Muscle of leg (tissue), 11 donors: ENCODE data around the gene CSRP3. TPM values are rescaled to one million over a fixed set of nuclear protein-coding genes. Genes with fewer than 3 reads are reported as not detected.

Experiments used
- DNase-seq: peaks from one replicate; pipeline ENCODE4 v3.0.0; 2013
- H3K27ac ChIP-seq: one replicate; pipeline ENCODE4 v1.5.1; 2013; ENCODE audit warnings: mild to moderate bottlenecking, low read length, control low read depth
- H3K27me3 ChIP-seq: one replicate; pipeline ENCODE4 v1.6.1; 2013; ENCODE audit warnings: low read length; ENCODE audit not compliant: control insufficient read depth, insufficient read depth
- H3K36me3 ChIP-seq: one replicate; pipeline ENCODE4 v1.6.1; 2013; ENCODE audit warnings: low read length; ENCODE audit not compliant: control insufficient read depth, insufficient read depth
- H3K4me1 ChIP-seq: one replicate; pipeline ENCODE4 v1.6.1; 2013; ENCODE audit warnings: low read length; ENCODE audit not compliant: control insufficient read depth, insufficient read depth
- H3K4me3 ChIP-seq: one replicate; pipeline ENCODE4 v1.5.1; 2013; ENCODE audit warnings: low read length, control low read depth
- H3K9me3 ChIP-seq: replicated peaks from 2 replicates; pipeline ENCODE4 v1.6.1; 2013; ENCODE audit warnings: low read depth, low read length; ENCODE audit not compliant: control insufficient read depth
- WGBS: methylation state at CpG from one replicate; pipeline ENCODE4 v1.1.5; 2013; ENCODE audit warnings: missing lambda C conversion rate; ENCODE audit not compliant: insufficient coverage; 5-methylcytosine and 5-hydroxymethylcytosine counted together
- polyA plus RNA-seq, 8 donors: library from polyadenylated mRNA; unstranded; fragments of 120-200 nt; gene quantifications; one replicate each; pipeline versions ENCODE4 v1.2.1 to v1.2.3, GENCODE V29; 2013; ENCODE audit warnings: inconsistent platforms in 1 of 8, low replicate concordance in 1 of 8; ENCODE audit not compliant: insufficient read length in 8 of 8, insufficient read depth in 1 of 8
- total RNA-seq: library from RNA; stranded (reverse); fragments of 120-200 nt; gene quantifications from one replicate; pipeline ENCODE4 v1.2.4, GENCODE V29; 2013

Gene CSRP3
- total and polyA plus RNA-seq, 9 donors: 412 to 714 (median 612) TPM

- Histone ChIP-seq H3K4me1 (peaks cover 11% of the 10 kb centered on the region), H3K9me3 (no peaks in the 10 kb centered on the region), H3K4me3 (no peak overlapping the region), H3K27me3 (no peaks in the 10 kb centered on the region), H3K27ac (peak overlapping the region; percentile 73), H3K36me3 (peaks cover 49% of the 10 kb centered on the region)
- peak; percentile 51 for DNase-seq
- WGBS: no CpG with 5 or more reads among the region's 3 CpGs
Measured at GRCh38 chr11:19228968-19229367, 27.2 kb upstream of the CSRP3 start.

- peaks cover 11% of the 10 kb centered on the region for H3K4me1 ChIP-seq
- DNase-seq: no peak
- peaks cover 3% of the 10 kb centered on the region for H3K9me3 ChIP-seq
- no peak overlapping the region for H3K27ac ChIP-seq
- H3K4me3 ChIP-seq: no peak overlapping the region
- WGBS: no CpG with 5 or more reads among the region's 6 CpGs
- no peaks in the 10 kb centered on the region for H3K27me3 ChIP-seq
- H3K36me3 ChIP-seq: peaks cover 46% of the 10 kb centered on the region
Measured at GRCh38 chr11:19226378-19227195, 24.8 kb upstream of the CSRP3 start.

- 33% methylated on average over 1 of the region's 3 CpGs for WGBS
- peaks cover 14% of the 10 kb centered on the region for H3K4me1 ChIP-seq
- peaks cover 36% of the 10 kb centered on the region for H3K36me3 ChIP-seq
- H3K4me3 ChIP-seq: no peak overlapping the region
- H3K27me3 ChIP-seq: no peaks in the 10 kb centered on the region
- no peak for DNase-seq
- H3K9me3 ChIP-seq: peaks cover 3% of the 10 kb centered on the region
- no peak overlapping the region for H3K27ac ChIP-seq
Measured at GRCh38 chr11:19225581-19225980, 23.8 kb upstream of the CSRP3 start.

- WGBS: 56% methylated on average over 6 of the region's 6 CpGs
- DNase-seq: no peak
Measured at GRCh38 chr11:19225123-19225522, 23.3 kb upstream of the CSRP3 start.

GRCh38 chr11:19220903-19221724, 19.3 kb upstream of the CSRP3 start:
- WGBS: 61% methylated on average over 2 of the region's 3 CpGs
- peak overlapping the region; percentile 38 for H3K27ac ChIP-seq

More at GRCh38 chr11:19225123-19225522, 23.3 kb upstream of the CSRP3 start:
- Histone ChIP-seq H3K27ac (no peak overlapping the region), H3K4me1 (peaks cover 14% of the 10 kb centered on the region), H3K4me3 (no peak overlapping the region), H3K36me3 (peaks cover 34% of the 10 kb centered on the region), H3K27me3 (no peaks in the 10 kb centered on the region), H3K9me3 (peaks cover 3% of the 10 kb centered on the region)

GRCh38 chr11:19218786-19219460, 17.1 kb upstream of the CSRP3 start:
- peak overlapping the region; percentile 94 for H3K27ac ChIP-seq
- WGBS: 72% methylated on average over 9 of the region's 15 CpGs
- DNase-seq: peak; percentile 92
- peak overlapping the region; percentile 0 for H3K4me3 ChIP-seq
- H3K27me3 ChIP-seq: no peaks in the 10 kb centered on the region
- peaks cover 3% of the 10 kb centered on the region for H3K9me3 ChIP-seq
- peaks cover 10% of the 10 kb centered on the region for H3K36me3 ChIP-seq
- peaks cover 20% of the 10 kb centered on the region for H3K4me1 ChIP-seq

More at GRCh38 chr11:19220903-19221724, 19.3 kb upstream of the CSRP3 start:
- Histone ChIP-seq H3K9me3 (peaks cover 3% of the 10 kb centered on the region), H3K36me3 (peaks cover 23% of the 10 kb centered on the region), H3K4me1 (peaks cover 22% of the 10 kb centered on the region), H3K4me3 (no peak overlapping the region), H3K27me3 (no peaks in the 10 kb centered on the region)
- no peak for DNase-seq

GRCh38 chr11:19218216-19218615, 16.4 kb upstream of the CSRP3 start:
- H3K4me3 ChIP-seq: peak overlapping the region; percentile 0
- H3K36me3 ChIP-seq: peaks cover 4% of the 10 kb centered on the region
- WGBS: 65% methylated on average over 2 of the region's 3 CpGs
- H3K27me3 ChIP-seq: no peaks in the 10 kb centered on the region
- H3K27ac ChIP-seq: peak overlapping the region; percentile 94
- peaks cover 3% of the 10 kb centered on the region for H3K9me3 ChIP-seq
- peaks cover 20% of the 10 kb centered on the region for H3K4me1 ChIP-seq
- DNase-seq: peak; percentile 40

- Histone ChIP-seq H3K9me3 (no peaks in the 10 kb centered on the region), H3K27ac (no peak overlapping the region), H3K4me1 (peaks cover 20% of the 10 kb centered on the region), H3K4me3 (no peak overlapping the region), H3K27me3 (no peaks in the 10 kb centered on the region), H3K36me3 (no peaks in the 10 kb centered on the region)
- WGBS: 88% methylated on average over 1 of the region's 3 CpGs
- no peak for DNase-seq
Measured at GRCh38 chr11:19216709-19217374, 15.1 kb upstream of the CSRP3 start.

- H3K4me1 ChIP-seq: peaks cover 17% of the 10 kb centered on the region
- H3K27me3 ChIP-seq: no peaks in the 10 kb centered on the region
- DNase-seq: no peak
- H3K27ac ChIP-seq: no peak overlapping the region
- no peak overlapping the region for H3K4me3 ChIP-seq
- H3K9me3 ChIP-seq: no peaks in the 10 kb centered on the region
- H3K36me3 ChIP-seq: no peaks in the 10 kb centered on the region
- no CpG with 5 or more reads among the region's 4 CpGs for WGBS
Measured at GRCh38 chr11:19216021-19216420, 14.2 kb upstream of the CSRP3 start.
